Hematopoietic multipotent progenitor cell treated with erythropoietin and hydrocortisone succinate and interleukin-3 and kit ligand, for 17 days (in vitro differentiated cells): Measurements from ENCODE around the gene PGD.
"Not testable (repeated sequence)": the region's sequence is repeated elsewhere in the genome, so short reads cannot be mapped to it uniquely, and the experiment has no call there.

Experiments
- DNase-seq: peaks from one replicate; pipeline ENCODE4 v3.0.0-alpha.2; 2015; ENCODE audit warnings: low spot score

PGD gene

GRCh38 chr1:10437052-10437451 lies 38.2 kb downstream of the PGD start:
- DNase-seq = no peak

- no peak for DNase-seq
These were observed 39.9 kb downstream of the PGD start for GRCh38 chr1:10438677-10439163.

GRCh38 chr1:10440305-10440704 lies 41.4 kb downstream of the PGD start:
- no peak for DNase-seq

- no peak for DNase-seq
These were observed 41.9 kb downstream of the PGD start for GRCh38 chr1:10440794-10441193.

GRCh38 chr1:10444248-10444647 lies 45.4 kb downstream of the PGD start:
- no peak for DNase-seq

GRCh38 chr1:10444795-10445397 lies 46.0 kb downstream of the PGD start:
- DNase-seq = no peak

- no peak for DNase-seq
These were observed 48.0 kb downstream of the PGD start for GRCh38 chr1:10446790-10447422.

- no peak for DNase-seq
These were observed 50.9 kb downstream of the PGD start, which contains the start of gene CORT for GRCh38 chr1:10449751-10450150. CORT (plus strand) TSS chr1:10450031; CDS start chr1:10450224, 193 bp downstream.

GRCh38 chr1:10450156-10450814 lies 51.4 kb downstream of the PGD start:
- DNase-seq = no peak

- no peak for DNase-seq
These were observed 52.0 kb downstream of the PGD start for GRCh38 chr1:10450836-10451235.

GRCh38 chr1:10451287-10451686 lies 52.4 kb downstream of the PGD start:
- DNase-seq = no peak

GRCh38 chr1:10456048-10456447 lies 57.2 kb downstream of the PGD start:
- DNase-seq = no peak

GRCh38 chr1:10456661-10457060 lies 57.8 kb downstream of the PGD start:
- no peak for DNase-seq

- DNase-seq = not testable (repeated sequence)
These were observed 58.6 kb downstream of the PGD start for GRCh38 chr1:10457462-10457861.

GRCh38 chr1:10457875-10458274 lies 59.0 kb downstream of the PGD start:
- no peak for DNase-seq

GRCh38 chr1:10459184-10459583 lies 60.3 kb downstream of the PGD start:
- DNase-seq = peak; percentile 53

- DNase-seq = no peak
These were observed 68.2 kb downstream of the PGD start for GRCh38 chr1:10467078-10467477.

GRCh38 chr1:10470043-10470442 lies 71.2 kb downstream of the PGD start:
- DNase-seq = no peak
